Measurements from ENCODE around the gene PWWP2B. TPM values are rescaled to one million over a fixed set of nuclear protein-coding genes. Genes with fewer than 3 reads are reported as not detected.

PWWP2B gene
- total and polyA plus RNA-seq, 4 donors = 4.8 to 12.0 (median 10.3) TPM

GRCh38 chr10:132454296-132455198, 57.5 kb downstream of the PWWP2B start:
- Histone ChIP-seq H3K4me1 (ENCODE audit: control insufficient read depth, insufficient read depth, low read length) (peaks cover 36% of the 10 kb centered on the region), H3K9me3 (ENCODE audit: control insufficient read depth, insufficient read depth, low read length) (no peaks in the 10 kb centered on the region), H3K27ac (ENCODE audit: low read depth, low read length) (no peak overlapping the region), H3K27me3 (ENCODE audit: control insufficient read depth, insufficient read depth, low read length) (peaks cover 2% of the 10 kb centered on the region), H3K36me3 (ENCODE audit: control insufficient read depth, insufficient read depth, low read length) (no peaks in the 10 kb centered on the region), H3K4me3 (ENCODE audit: low read depth, low read length) (no peak overlapping the region)
- DNase-seq (ENCODE audit: low read depth in 4 of 6, low spot score in 6 of 6) = no peak
- 91% methylated on average over 30 of the region's 30 CpGs for WGBS (ENCODE audit: insufficient coverage)

- Histone ChIP-seq H3K36me3 (ENCODE audit: control insufficient read depth, insufficient read depth, low read length) (no peaks in the 10 kb centered on the region), H3K4me3 (ENCODE audit: low read depth, low read length) (no peak overlapping the region), H3K9me3 (ENCODE audit: control insufficient read depth, insufficient read depth, low read length) (no peaks in the 10 kb centered on the region), H3K27ac (ENCODE audit: low read depth, low read length) (no peak overlapping the region), H3K27me3 (ENCODE audit: control insufficient read depth, insufficient read depth, low read length) (peaks cover 2% of the 10 kb centered on the region), H3K4me1 (ENCODE audit: control insufficient read depth, insufficient read depth, low read length) (peaks cover 36% of the 10 kb centered on the region)
- no peak for DNase-seq (ENCODE audit: low read depth in 4 of 6, low spot score in 6 of 6)
- 89% methylated on average over 19 of the region's 19 CpGs for whole genome bisulfite sequencing (ENCODE audit: insufficient coverage)
Observed at GRCh38 chr10:132455441-132455971, 58.5 kb downstream of the PWWP2B start.

- H3K4me3 ChIP-seq (ENCODE audit: low read depth, low read length) = no peak overlapping the region
- WGBS (ENCODE audit: insufficient coverage) = 89% methylated on average over 16 of the region's 17 CpGs
- peaks cover 4% of the 10 kb centered on the region for H3K27me3 ChIP-seq (ENCODE audit: control insufficient read depth, insufficient read depth, low read length)
- no peak overlapping the region for H3K27ac ChIP-seq (ENCODE audit: low read depth, low read length)
- no peaks in the 10 kb centered on the region for H3K36me3 ChIP-seq (ENCODE audit: control insufficient read depth, insufficient read depth, low read length)
- peaks cover 30% of the 10 kb centered on the region for H3K4me1 ChIP-seq (ENCODE audit: control insufficient read depth, insufficient read depth, low read length)
- H3K9me3 ChIP-seq (ENCODE audit: control insufficient read depth, insufficient read depth, low read length) = no peaks in the 10 kb centered on the region
- no peak for DNase-seq (ENCODE audit: low read depth in 4 of 6, low spot score in 6 of 6)
Observed at GRCh38 chr10:132455986-132456847, 59.2 kb downstream of the PWWP2B start.

- H3K4me1 ChIP-seq (ENCODE audit: control insufficient read depth, insufficient read depth, low read length) = peaks cover 27% of the 10 kb centered on the region
- no peaks in the 10 kb centered on the region for H3K9me3 ChIP-seq (ENCODE audit: control insufficient read depth, insufficient read depth, low read length)
- DNase-seq (ENCODE audit: low read depth in 4 of 6, low spot score in 6 of 6) = no peak
- H3K4me3 ChIP-seq (ENCODE audit: low read depth, low read length) = no peak overlapping the region
- H3K27ac ChIP-seq (ENCODE audit: low read depth, low read length) = no peak overlapping the region
- H3K36me3 ChIP-seq (ENCODE audit: control insufficient read depth, insufficient read depth, low read length) = no peaks in the 10 kb centered on the region
- H3K27me3 ChIP-seq (ENCODE audit: control insufficient read depth, insufficient read depth, low read length) = peaks cover 4% of the 10 kb centered on the region
- WGBS (ENCODE audit: insufficient coverage) = 88% methylated on average over 9 of the region's 9 CpGs
Observed at GRCh38 chr10:132456881-132457280, 59.9 kb downstream of the PWWP2B start.

- DNase-seq (ENCODE audit: low read depth in 4 of 6, low spot score in 6 of 6) = no peak
Observed at GRCh38 chr10:132457328-132458070, 60.5 kb downstream of the PWWP2B start.

GRCh38 chr10:132458071-132458585, 61.1 kb downstream of the PWWP2B start:
- WGBS (ENCODE audit: insufficient coverage) = 61% methylated on average over 16 of the region's 19 CpGs
- Histone ChIP-seq H3K4me1 (ENCODE audit: control insufficient read depth, insufficient read depth, low read length) (peaks cover 18% of the 10 kb centered on the region), H3K27ac (ENCODE audit: low read depth, low read length) (no peak overlapping the region)

More at GRCh38 chr10:132457328-132458070, 60.5 kb downstream of the PWWP2B start:
- Histone ChIP-seq H3K4me1 (ENCODE audit: control insufficient read depth, insufficient read depth, low read length) (peaks cover 23% of the 10 kb centered on the region), H3K27me3 (ENCODE audit: control insufficient read depth, insufficient read depth, low read length) (peaks cover 4% of the 10 kb centered on the region), H3K27ac (ENCODE audit: low read depth, low read length) (no peak overlapping the region), H3K9me3 (ENCODE audit: control insufficient read depth, insufficient read depth, low read length) (no peaks in the 10 kb centered on the region), H3K4me3 (ENCODE audit: low read depth, low read length) (no peak overlapping the region), H3K36me3 (ENCODE audit: control insufficient read depth, insufficient read depth, low read length) (no peaks in the 10 kb centered on the region)
- WGBS (ENCODE audit: insufficient coverage) = 87% methylated on average over 17 of the region's 24 CpGs

GRCh38 chr10:132458586-132459300, 61.7 kb downstream of the PWWP2B start:
- H3K9me3 ChIP-seq (ENCODE audit: control insufficient read depth, insufficient read depth, low read length) = no peaks in the 10 kb centered on the region
- 47% methylated on average over 31 of the region's 31 CpGs for WGBS (ENCODE audit: insufficient coverage)
- no peak overlapping the region for H3K4me3 ChIP-seq (ENCODE audit: low read depth, low read length)
- peaks cover 4% of the 10 kb centered on the region for H3K27me3 ChIP-seq (ENCODE audit: control insufficient read depth, insufficient read depth, low read length)
- H3K4me1 ChIP-seq (ENCODE audit: control insufficient read depth, insufficient read depth, low read length) = peaks cover 19% of the 10 kb centered on the region
- no peak for DNase-seq (ENCODE audit: low read depth in 4 of 6, low spot score in 6 of 6)
- H3K27ac ChIP-seq (ENCODE audit: low read depth, low read length) = no peak overlapping the region
- H3K36me3 ChIP-seq (ENCODE audit: control insufficient read depth, insufficient read depth, low read length) = no peaks in the 10 kb centered on the region

More at GRCh38 chr10:132458071-132458585, 61.1 kb downstream of the PWWP2B start:
- Histone ChIP-seq H3K4me3 (ENCODE audit: low read depth, low read length) (no peak overlapping the region), H3K36me3 (ENCODE audit: control insufficient read depth, insufficient read depth, low read length) (no peaks in the 10 kb centered on the region), H3K9me3 (ENCODE audit: control insufficient read depth, insufficient read depth, low read length) (no peaks in the 10 kb centered on the region), H3K27me3 (ENCODE audit: control insufficient read depth, insufficient read depth, low read length) (peaks cover 4% of the 10 kb centered on the region)
- DNase-seq (ENCODE audit: low read depth in 4 of 6, low spot score in 6 of 6) = no peak

GRCh38 chr10:132459301-132460003, 62.5 kb downstream of the PWWP2B start:
- no peaks in the 10 kb centered on the region for H3K36me3 ChIP-seq (ENCODE audit: control insufficient read depth, insufficient read depth, low read length)
- WGBS (ENCODE audit: insufficient coverage) = 87% methylated on average over 21 of the region's 23 CpGs
- no peak overlapping the region for H3K4me3 ChIP-seq (ENCODE audit: low read depth, low read length)
- H3K27me3 ChIP-seq (ENCODE audit: control insufficient read depth, insufficient read depth, low read length) = peaks cover 4% of the 10 kb centered on the region
- no peak overlapping the region for H3K27ac ChIP-seq (ENCODE audit: low read depth, low read length)
- H3K9me3 ChIP-seq (ENCODE audit: control insufficient read depth, insufficient read depth, low read length) = no peaks in the 10 kb centered on the region
- peaks cover 26% of the 10 kb centered on the region for H3K4me1 ChIP-seq (ENCODE audit: control insufficient read depth, insufficient read depth, low read length)
- no peak for DNase-seq (ENCODE audit: low read depth in 4 of 6, low spot score in 6 of 6)

Measured in spinal cord (tissue), 10 donors.